ENCODE data around the gene TCERG1L. TPM values are rescaled to one million over a fixed set of nuclear protein-coding genes. Genes with fewer than 3 reads are reported as not detected.

The TCERG1L gene
- polyA plus RNA-seq, 1 of the 3 experiments (the other 2 are of a cell fraction) = not detected

GRCh38 chr10:131112691-131113090, 198.8 kb downstream of the TCERG1L start:
- H3K4me2 ChIP-seq = no peak overlapping the region
- no peaks in the 10 kb centered on the region for H3K4me1 ChIP-seq (ENCODE audit: control insufficient read depth in 1 of 2, insufficient read depth in 2 of 2, low read depth in 1 of 2, low read length in 1 of 2)
- no peaks in the 10 kb centered on the region for H3K9me3 ChIP-seq
- H3K27ac ChIP-seq (ENCODE audit: low read depth in 2 of 2, low read length in 1 of 2) = no peak overlapping the region
- DNase-seq = no peak
- H4K20me1 ChIP-seq (ENCODE audit: insufficient read depth) = no peaks in the 10 kb centered on the region
- no peaks in the 10 kb centered on the region for H3K27me3 ChIP-seq (ENCODE audit: insufficient read depth)
- H3K9ac ChIP-seq = no peak overlapping the region
- no peaks in the 10 kb centered on the region for H3K79me2 ChIP-seq (ENCODE audit: insufficient read depth)
- CTCF ChIA-PET = no interaction called here
- no peak overlapping the region for H3K4me3 ChIP-seq (ENCODE audit: low read depth in 2 of 2, low read length in 1 of 2)
- TF ChIP-seq SMC3 (IDR thresholded peaks at IDR 0.05; ENCODE audit: low read depth, low read length) = no peak
- H2AFZ ChIP-seq (ENCODE audit: low read depth) = no peak overlapping the region
- no peaks in the 10 kb centered on the region for H3K36me3 ChIP-seq (replicated peaks in 1 of 2; ENCODE audit: control insufficient read depth in 1 of 2, insufficient read depth in 2 of 2, low read length in 1 of 2)
- WGBS (ENCODE audit: low lambda C conversion rate) = 53% methylated on average over 8 of the region's 18 CpGs
- H3F3A ChIP-seq (replicated peaks; ENCODE audit: insufficient read depth) = no peaks in the 10 kb centered on the region
- POLR2A ChIA-PET = no interaction called here
- H3K9me2 ChIP-seq = no peaks in the 10 kb centered on the region

- no peak overlapping the region for H3K9ac ChIP-seq
- no peak for DNase-seq
- 47% methylated on average over 10 of the region's 16 CpGs for WGBS (ENCODE audit: low lambda C conversion rate)
- H3K36me3 ChIP-seq (replicated peaks in 1 of 2; ENCODE audit: control insufficient read depth in 1 of 2, insufficient read depth in 2 of 2, low read length in 1 of 2) = no peaks in the 10 kb centered on the region
- no peaks in the 10 kb centered on the region for H3K27me3 ChIP-seq (ENCODE audit: insufficient read depth)
- H3K4me1 ChIP-seq (ENCODE audit: control insufficient read depth in 1 of 2, insufficient read depth in 2 of 2, low read depth in 1 of 2, low read length in 1 of 2) = no peaks in the 10 kb centered on the region
- no peak overlapping the region for H3K4me2 ChIP-seq
- TF ChIP-seq USF1 (IDR thresholded peaks at IDR 0.05; ENCODE audit: borderline replicate concordance, low read depth) (no peak), MAX (IDR thresholded peaks at IDR 0.05; ENCODE audit: low read depth) (no peak), POLR2AphosphoS5 (IDR thresholded peaks at IDR 0.05; ENCODE audit: low read depth, low read length) (no peak), TAF1 (IDR thresholded peaks at IDR 0.05; ENCODE audit: borderline replicate concordance, low read depth, low read length) (no peak)
- POLR2A ChIA-PET = no interaction called here
- no peaks in the 10 kb centered on the region for H4K20me1 ChIP-seq (ENCODE audit: insufficient read depth)
- H2AFZ ChIP-seq (ENCODE audit: low read depth) = no peak overlapping the region
- H3K4me3 ChIP-seq (ENCODE audit: low read depth in 2 of 2, low read length in 1 of 2) = no peak overlapping the region
- no peaks in the 10 kb centered on the region for H3F3A ChIP-seq (replicated peaks; ENCODE audit: insufficient read depth)
- H3K9me3 ChIP-seq = no peaks in the 10 kb centered on the region
- no peaks in the 10 kb centered on the region for H3K9me2 ChIP-seq
- CTCF ChIA-PET = no interaction called here
- H3K27ac ChIP-seq (ENCODE audit: low read depth in 2 of 2, low read length in 1 of 2) = no peak overlapping the region
- H3K79me2 ChIP-seq (ENCODE audit: insufficient read depth) = no peaks in the 10 kb centered on the region
Observed at GRCh38 chr10:131111471-131112080, 199.9 kb downstream of the TCERG1L start.

GRCh38 chr10:131111007-131111406, 200.5 kb downstream of the TCERG1L start:
- no peaks in the 10 kb centered on the region for H3K79me2 ChIP-seq (ENCODE audit: insufficient read depth)
- CTCF ChIA-PET = no interaction called here
- H3K27me3 ChIP-seq (ENCODE audit: insufficient read depth) = no peaks in the 10 kb centered on the region
- no peaks in the 10 kb centered on the region for H4K20me1 ChIP-seq (ENCODE audit: insufficient read depth)
- H3K9ac ChIP-seq = no peak overlapping the region
- POLR2A ChIA-PET = no interaction called here
- H3K9me2 ChIP-seq = no peaks in the 10 kb centered on the region
- no peaks in the 10 kb centered on the region for H3K9me3 ChIP-seq
- no peaks in the 10 kb centered on the region for H3K36me3 ChIP-seq (replicated peaks in 1 of 2; ENCODE audit: control insufficient read depth in 1 of 2, insufficient read depth in 2 of 2, low read length in 1 of 2)
- H3K4me3 ChIP-seq (ENCODE audit: low read depth in 2 of 2, low read length in 1 of 2) = no peak overlapping the region
- 35% methylated on average over 4 of the region's 13 CpGs for WGBS (ENCODE audit: low lambda C conversion rate)
- no peak for TF ChIP-seq FOXM1 (IDR thresholded peaks at IDR 0.05; ENCODE audit: low read depth)
- no peak for TF ChIP-seq MXI1 (IDR thresholded peaks at IDR 0.05; ENCODE audit: low read depth, low read length)
- no peak for TF ChIP-seq CHD2 (IDR thresholded peaks at IDR 0.05; ENCODE audit: low read length, partially characterized antibody)
- H3K4me2 ChIP-seq = no peak overlapping the region
- H3K4me1 ChIP-seq (ENCODE audit: control insufficient read depth in 1 of 2, insufficient read depth in 2 of 2, low read depth in 1 of 2, low read length in 1 of 2) = no peaks in the 10 kb centered on the region
- H3F3A ChIP-seq (replicated peaks; ENCODE audit: insufficient read depth) = no peaks in the 10 kb centered on the region
- H3K27ac ChIP-seq (ENCODE audit: low read depth in 2 of 2, low read length in 1 of 2) = no peak overlapping the region
- H2AFZ ChIP-seq (ENCODE audit: low read depth) = no peak overlapping the region
- no peak for DNase-seq
